GM12878 (cell line): ENCODE results near the gene PEMT. TPM values are rescaled to one million over a fixed set of nuclear protein-coding genes. Genes with fewer than 3 reads are reported as not detected.

Source experiments
- ATAC-seq: fragments of 200-7000 bp; cut with Tn5 transposase; 3 replicates; pipeline ENCODE4 v1.9.1; 2020; ENCODE audit warnings: mild to moderate bottlenecking, moderate library complexity
- BruUV-seq: library from RNA; stranded (reverse); fragments of 400-500 nt; replicated peaks from 2 replicates; lab custom pipeline; 2021; lab: Mats Ljungman, UMichigan
- CTCF ChIA-PET: fragments of 300-600 bp; sonication (Branson Sonifier 250); formaldehyde crosslinking; extraction: SDS; loops from one replicate; lab custom pipeline; 2021; ENCODE audit warnings: inconsistent platforms; lab: Yijun Ruan, JAX
- POLR2A ChIA-PET: fragments of 350-600 bp; formaldehyde crosslinking; extraction: SDS; loops from one replicate; lab custom pipeline; 2021; ENCODE audit warnings: inconsistent platforms; lab: Charles Lee
- RAD21 ChIA-PET: fragments of 300-600 bp; sonication (Branson Sonifier 250); formaldehyde crosslinking; loops from one replicate; lab custom pipeline; 2023; ENCODE audit warnings: antibody characterized with exemption; ENCODE audit not compliant: unreplicated experiment; lab: Charles Lee
- SMC1A ChIA-PET: fragments of 300-600 bp; sonication (Branson Sonifier 250); formaldehyde crosslinking; loops from one replicate; lab custom pipeline; 2023; ENCODE audit not compliant: unreplicated experiment, uncharacterized antibody; lab: Charles Lee
- DNase-seq: peaks from one replicate; pipeline ENCODE4 v3.0.0-alpha.2; 2011; ENCODE audit warnings: low read depth, low spot score
- FAIRE-seq: peaks from 3 replicates; lab custom pipeline; 2011; peaks lifted over from hg19 to GRCh38; lab: Jason Lieb, UNC
- H2AFZ ChIP-seq: 2 replicates; pipeline ENCODE4 v1.6.0; 2011; ENCODE audit warnings: low read depth, low read length, control low read depth; ENCODE audit not compliant: control insufficient read depth
- H3K27ac ChIP-seq: 2 replicates; pipeline ENCODE4 v1.5.1; 2011; ENCODE audit warnings: control low read depth; ENCODE audit not compliant: control insufficient read depth, insufficient read depth
- H3K27me3 ChIP-seq, 2 experiments: replicated peaks in 1 of 2; 2 replicates each; pipeline versions ENCODE4 v1.6.0 to v1.6.1; 2011; ENCODE audit warnings: low read length in 1 of 2; ENCODE audit not compliant: control insufficient read depth in 2 of 2, insufficient read depth in 2 of 2
- H3K36me3 ChIP-seq, 2 experiments: 2 replicates each; pipeline ENCODE4 v1.5.1; 2011; ENCODE audit warnings: low read length in 1 of 2; ENCODE audit not compliant: control insufficient read depth in 2 of 2, insufficient read depth in 2 of 2
- H3K4me1 ChIP-seq: 2 replicates; pipeline ENCODE4 v1.6.1; 2011; ENCODE audit warnings: mild to moderate bottlenecking, low read length, moderate library complexity, mixed read lengths; ENCODE audit not compliant: control insufficient read depth, insufficient read depth
- H3K4me2 ChIP-seq: 2 replicates; pipeline ENCODE4 v1.6.0; 2011; ENCODE audit warnings: control low read depth; ENCODE audit not compliant: control insufficient read depth, insufficient read depth
- H3K4me3 ChIP-seq: fragments of 200-600 bp; sonication (generic); 2 replicates; pipeline ENCODE4 v1.5.1; 2016
- H3K79me2 ChIP-seq: 2 replicates; pipeline ENCODE4 v1.6.0; 2011; ENCODE audit warnings: low read length; ENCODE audit not compliant: control insufficient read depth, insufficient read depth
- H3K9ac ChIP-seq: 2 replicates; pipeline ENCODE4 v1.8.0; 2011; ENCODE audit warnings: low read length, control low read depth, mixed read lengths; ENCODE audit not compliant: control insufficient read depth, insufficient read depth
- H3K9me3 ChIP-seq: replicated peaks from 3 replicates; pipeline ENCODE4 v1.5.1; 2011; ENCODE audit warnings: mild to moderate bottlenecking, low read length; ENCODE audit not compliant: control insufficient read depth, insufficient read depth
- H4K20me1 ChIP-seq: 2 replicates; pipeline ENCODE4 v1.6.0; 2011; ENCODE audit not compliant: control insufficient read depth, insufficient read depth
- CREB1 ChIP-seq: IDR thresholded peaks from 2 replicates; pipeline ENCODE4 v1.6.1; 2012; ENCODE audit warnings: low read depth, mild to moderate bottlenecking, inconsistent platforms
- ESRRA ChIP-seq: IDR thresholded peaks from 2 replicates; pipeline ENCODE4 v1.6.1; 2012; ENCODE audit warnings: mild to moderate bottlenecking, low read length, improper control_type of control experiment
- MXI1 ChIP-seq: fragments of 150-350 bp; IDR thresholded peaks from 2 replicates; pipeline ENCODE4 v1.6.1; 2011; ENCODE audit warnings: low read depth, mild to moderate bottlenecking, inconsistent platforms, low read length, improper control_type of control experiment
- NRF1 ChIP-seq: conservative IDR thresholded peaks from 2 replicates; pipeline ENCODE4 v1.6.1; 2011; ENCODE audit warnings: mild to moderate bottlenecking, low read depth, low read length, improper control_type of control experiment
- POU2F2 ChIP-seq: IDR thresholded peaks from 3 replicates; pipeline ENCODE4 v1.6.1; 2011; ENCODE audit warnings: low read depth, mild to moderate bottlenecking, low read length, borderline replicate concordance
- SMC3 ChIP-seq: IDR thresholded peaks from 2 replicates; pipeline ENCODE4 v1.6.1; 2011; ENCODE audit warnings: low read length, improper control_type of control experiment, borderline replicate concordance
- WRNIP1 ChIP-seq: IDR thresholded peaks from 2 replicates; pipeline ENCODE4 v1.6.1; 2011; ENCODE audit warnings: low read depth, low read length, improper control_type of control experiment, borderline replicate concordance
- YBX1 ChIP-seq: fragments of 450-650 bp; IDR thresholded peaks from 2 replicates; pipeline ENCODE4 v1.6.1; 2016; ENCODE audit warnings: antibody characterized with exemption
- ZBTB33 ChIP-seq: fragments of 450-650 bp; IDR thresholded peaks from 2 replicates; pipeline ENCODE4 v1.6.1; 2017; ENCODE audit warnings: mild to moderate bottlenecking
- ZNF207 ChIP-seq: fragments of 450-650 bp; IDR thresholded peaks from 2 replicates; pipeline ENCODE4 v1.6.1; 2014; ENCODE audit warnings: antibody characterized with exemption, mild to moderate bottlenecking, borderline replicate concordance
- WGBS: methylation state at CpG from one replicate; pipeline ENCODE4 v1.1.6; 2016; ENCODE audit warnings: low lambda C conversion rate; ENCODE audit not compliant: insufficient replicate concordance, insufficient coverage; ENCODE audit errors: missing lambda C conversion rate; 5-methylcytosine and 5-hydroxymethylcytosine counted together
- in situ Hi-C: fragments of 300-500 bp; cut with MboI; formaldehyde crosslinking; loops from 9 replicates; pipeline ENCODE4 v1.14.3; 2018; ENCODE audit warnings: mixed read lengths
- intact Hi-C: fragments of 100-400 bp; cut with micrococcal nuclease; formaldehyde crosslinking; loops from one replicate; pipeline ENCODE4 v1.14.2; 2022; ENCODE audit not compliant: unreplicated experiment
- polyA plus RNA-seq, 11 experiments: library from polyadenylated mRNA; depleted of rRNA in 4 of 11; unstranded in 6 of 11; stranded (reverse) in 5 of 11; fragments of >200 nt; fragmentation: Nextera tagmentation in 4 of 11; fragmentation: Illumina TruSeq in 1 of 11; extraction: Ambion mirVana in 4 of 11; extraction: Trizol in 1 of 11; gene quantifications; 1 replicate in 1 of 11; 2 replicates in 10 of 11; pipeline versions ENCODE4 v1.2.1 to v1.2.3, GENCODE V29; 2011 to 2016; ENCODE audit warnings: inconsistent platforms in 2 of 11, missing spikeins in 2 of 11, low read depth in 1 of 11
- total RNA-seq, 4 experiments: library from RNA; depleted of rRNA in 3 of 4; stranded (reverse); fragments of >200 nt in 3 of 4; fragmentation: Illumina TruSeq in 1 of 4; extraction: Trizol in 1 of 4; gene quantifications; 2 replicates each; pipeline versions ENCODE4 v1.2.1 to v1.2.3, GENCODE V29; 2013 to 2021
- TF ChIP-seq, protein P1 (sequence below): fragments of 450-650 bp; formaldehyde crosslinking; IDR thresholded peaks from 2 replicates; pipeline ENCODE4 v1.4.0; 2022; ENCODE audit warnings: mild to moderate bottlenecking, moderate library complexity
- TF ChIP-seq, protein P2 (sequence below): IDR thresholded peaks from 2 replicates; pipeline ENCODE4 v1.6.1; 2012; ENCODE audit warnings: improper control_type of control experiment, low read depth, low read length; ENCODE audit not compliant: insufficient replicate concordance

The PEMT gene
- total and polyA plus RNA-seq, 10 of the 15 experiments (the other 5 are each of a cell fraction or from before 2014, with no cell fraction given): 2.8 to 44.7 (median 25.4) TPM

GRCh38 chr17:17603178-17603894 lies 11.8 kb upstream of the PEMT start (continued):
- TF ChIP-seq, protein P1, sequence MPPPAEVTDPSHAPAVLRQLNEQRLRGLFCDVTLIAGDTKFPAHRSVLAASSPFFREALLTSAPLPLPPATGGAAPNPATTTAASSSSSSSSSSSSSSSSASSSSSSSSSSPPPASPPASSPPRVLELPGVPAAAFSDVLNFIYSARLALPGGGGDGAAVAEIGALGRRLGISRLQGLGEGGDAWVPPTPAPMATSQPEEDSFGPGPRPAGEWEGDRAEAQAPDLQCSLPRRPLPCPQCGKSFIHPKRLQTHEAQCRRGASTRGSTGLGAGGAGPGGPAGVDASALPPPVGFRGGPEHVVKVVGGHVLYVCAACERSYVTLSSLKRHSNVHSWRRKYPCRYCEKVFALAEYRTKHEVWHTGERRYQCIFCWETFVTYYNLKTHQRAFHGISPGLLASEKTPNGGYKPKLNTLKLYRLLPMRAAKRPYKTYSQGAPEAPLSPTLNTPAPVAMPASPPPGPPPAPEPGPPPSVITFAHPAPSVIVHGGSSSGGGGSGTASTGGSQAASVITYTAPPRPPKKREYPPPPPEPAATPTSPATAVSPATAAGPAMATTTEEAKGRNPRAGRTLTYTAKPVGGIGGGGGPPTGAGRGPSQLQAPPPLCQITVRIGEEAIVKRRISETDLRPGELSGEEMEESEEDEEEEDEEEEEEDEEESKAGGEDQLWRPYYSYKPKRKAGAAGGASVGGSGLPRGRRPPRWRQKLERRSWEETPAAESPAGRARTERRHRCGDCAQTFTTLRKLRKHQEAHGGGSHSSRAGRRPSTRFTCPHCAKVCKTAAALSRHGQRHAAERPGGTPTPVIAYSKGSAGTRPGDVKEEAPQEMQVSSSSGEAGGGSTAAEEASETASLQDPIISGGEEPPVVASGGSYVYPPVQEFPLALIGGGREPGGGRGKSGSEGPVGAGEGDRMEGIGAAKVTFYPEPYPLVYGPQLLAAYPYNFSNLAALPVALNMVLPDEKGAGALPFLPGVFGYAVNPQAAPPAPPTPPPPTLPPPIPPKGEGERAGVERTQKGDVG: no peak
- TF ChIP-seq SMC3 (no peak), ESRRA (no peak), ZNF207 (no peak), MXI1 (no peak), YBX1 (no peak)

GRCh38 chr17:17599965-17600364 lies 8.5 kb upstream of the PEMT start:
- no peaks in the 10 kb centered on the region for H3K79me2 ChIP-seq
- ATAC-seq (no peak), DNase-seq (no peak), FAIRE-seq (no peak)
- H3K9ac ChIP-seq: no peak overlapping the region
- 88% methylated on average over 4 of the region's 4 CpGs for WGBS
- no peaks in the 10 kb centered on the region for H3K36me3 ChIP-seq
- H3K27ac ChIP-seq: no peak overlapping the region
- RAD21 ChIA-PET: no interaction called here
- no peaks in the 10 kb centered on the region for H4K20me1 ChIP-seq
- H3K4me1 ChIP-seq: no peaks in the 10 kb centered on the region
- no peaks in the 10 kb centered on the region; a peak in 1 of 4 replicates for H3K27me3 ChIP-seq
- SMC1A ChIA-PET: no interaction called here
- no peak overlapping the region for H3K4me2 ChIP-seq
- no peaks in the 10 kb centered on the region for H3K9me3 ChIP-seq
- H3K4me3 ChIP-seq: no peak overlapping the region
- intact Hi-C loops: no loop called here
- CTCF ChIA-PET: no interaction called here
- no peak overlapping the region for H2AFZ ChIP-seq
- POLR2A ChIA-PET: no interaction called here
- no TSS peak for BruUV-seq
- in situ Hi-C loops: no loop called here
- TF ChIP-seq MXI1: no peak
- TF ChIP-seq SMC3: no peak
- no peak for TF ChIP-seq ZBTB33
- TF ChIP-seq WRNIP1: no peak
- TF ChIP-seq, protein P2, sequence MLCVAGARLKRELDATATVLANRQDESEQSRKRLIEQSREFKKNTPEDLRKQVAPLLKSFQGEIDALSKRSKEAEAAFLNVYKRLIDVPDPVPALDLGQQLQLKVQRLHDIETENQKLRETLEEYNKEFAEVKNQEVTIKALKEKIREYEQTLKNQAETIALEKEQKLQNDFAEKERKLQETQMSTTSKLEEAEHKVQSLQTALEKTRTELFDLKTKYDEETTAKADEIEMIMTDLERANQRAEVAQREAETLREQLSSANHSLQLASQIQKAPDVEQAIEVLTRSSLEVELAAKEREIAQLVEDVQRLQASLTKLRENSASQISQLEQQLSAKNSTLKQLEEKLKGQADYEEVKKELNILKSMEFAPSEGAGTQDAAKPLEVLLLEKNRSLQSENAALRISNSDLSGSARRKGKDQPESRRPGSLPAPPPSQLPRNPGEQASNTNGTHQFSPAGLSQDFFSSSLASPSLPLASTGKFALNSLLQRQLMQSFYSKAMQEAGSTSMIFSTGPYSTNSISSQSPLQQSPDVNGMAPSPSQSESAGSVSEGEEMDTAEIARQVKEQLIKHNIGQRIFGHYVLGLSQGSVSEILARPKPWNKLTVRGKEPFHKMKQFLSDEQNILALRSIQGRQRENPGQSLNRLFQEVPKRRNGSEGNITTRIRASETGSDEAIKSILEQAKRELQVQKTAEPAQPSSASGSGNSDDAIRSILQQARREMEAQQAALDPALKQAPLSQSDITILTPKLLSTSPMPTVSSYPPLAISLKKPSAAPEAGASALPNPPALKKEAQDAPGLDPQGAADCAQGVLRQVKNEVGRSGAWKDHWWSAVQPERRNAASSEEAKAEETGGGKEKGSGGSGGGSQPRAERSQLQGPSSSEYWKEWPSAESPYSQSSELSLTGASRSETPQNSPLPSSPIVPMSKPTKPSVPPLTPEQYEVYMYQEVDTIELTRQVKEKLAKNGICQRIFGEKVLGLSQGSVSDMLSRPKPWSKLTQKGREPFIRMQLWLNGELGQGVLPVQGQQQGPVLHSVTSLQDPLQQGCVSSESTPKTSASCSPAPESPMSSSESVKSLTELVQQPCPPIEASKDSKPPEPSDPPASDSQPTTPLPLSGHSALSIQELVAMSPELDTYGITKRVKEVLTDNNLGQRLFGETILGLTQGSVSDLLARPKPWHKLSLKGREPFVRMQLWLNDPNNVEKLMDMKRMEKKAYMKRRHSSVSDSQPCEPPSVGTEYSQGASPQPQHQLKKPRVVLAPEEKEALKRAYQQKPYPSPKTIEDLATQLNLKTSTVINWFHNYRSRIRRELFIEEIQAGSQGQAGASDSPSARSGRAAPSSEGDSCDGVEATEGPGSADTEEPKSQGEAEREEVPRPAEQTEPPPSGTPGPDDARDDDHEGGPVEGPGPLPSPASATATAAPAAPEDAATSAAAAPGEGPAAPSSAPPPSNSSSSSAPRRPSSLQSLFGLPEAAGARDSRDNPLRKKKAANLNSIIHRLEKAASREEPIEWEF: no peak
- TF ChIP-seq POU2F2: no peak
- no peak for TF ChIP-seq NRF1
- TF ChIP-seq CREB1: no peak
